Trophoblast cell (in vitro differentiated cells and primary cell): Measurements from ENCODE around the gene ZNF85. TPM values are rescaled to one million over a fixed set of nuclear protein-coding genes. Genes with fewer than 3 reads are reported as not detected.

Experiments used
- DNase-seq, 2 donors: peaks; one replicate each; pipeline ENCODE4 v3.0.0-alpha.2; 2016
- H2AFZ ChIP-seq: 2 replicates; pipeline ENCODE4 v1.6.1; 2013; ENCODE audit warnings: low read length, moderate library complexity, mild to moderate bottlenecking; ENCODE audit not compliant: insufficient read depth, poor library complexity
- H2AK5ac ChIP-seq: 2 replicates; pipeline ENCODE4 v1.6.1; 2013; ENCODE audit warnings: mild to moderate bottlenecking, low read length
- H2BK120ac ChIP-seq: 2 replicates; pipeline ENCODE4 v1.6.1; 2013; ENCODE audit warnings: low read length, mild to moderate bottlenecking, moderate library complexity; ENCODE audit not compliant: insufficient read depth, poor library complexity
- H2BK12ac ChIP-seq: 2 replicates; pipeline ENCODE4 v1.6.1; 2013; ENCODE audit warnings: mild to moderate bottlenecking, low read length, moderate library complexity
- H2BK5ac ChIP-seq: 2 replicates; pipeline ENCODE4 v1.6.1; 2013; ENCODE audit warnings: low read length, low read depth, moderate library complexity, mild to moderate bottlenecking; ENCODE audit not compliant: poor library complexity
- H3K14ac ChIP-seq: 2 replicates; pipeline ENCODE4 v1.6.1; 2013; ENCODE audit warnings: mild to moderate bottlenecking, low read length
- H3K18ac ChIP-seq: 2 replicates; pipeline ENCODE4 v1.6.1; 2013; ENCODE audit warnings: mild to moderate bottlenecking, low read length
- H3K23ac ChIP-seq: 2 replicates; pipeline ENCODE4 v1.6.1; 2013; ENCODE audit warnings: low read length
- H3K27ac ChIP-seq: 2 replicates; pipeline ENCODE4 v1.5.1; 2013; ENCODE audit warnings: low read depth, mild to moderate bottlenecking, inconsistent platforms, low read length, moderate library complexity
- H3K27me3 ChIP-seq: 2 replicates; pipeline ENCODE4 v1.6.1; 2013; ENCODE audit warnings: inconsistent platforms, mild to moderate bottlenecking, low read length, moderate library complexity; ENCODE audit not compliant: insufficient read depth
- H3K36me3 ChIP-seq, 2 experiments: 1 replicate in 1 of 2; 2 replicates in 1 of 2; pipeline ENCODE4 v1.6.1; 2013; ENCODE audit warnings: low read length in 2 of 2, mild to moderate bottlenecking in 2 of 2, moderate library complexity in 1 of 2; ENCODE audit not compliant: insufficient read depth in 2 of 2, control insufficient read depth in 1 of 2
- H3K4ac ChIP-seq: 2 replicates; pipeline ENCODE4 v1.6.1; 2013; ENCODE audit warnings: low read depth, mild to moderate bottlenecking, low read length, moderate library complexity
- H3K4me1 ChIP-seq, 2 experiments: 1 replicate in 1 of 2; 2 replicates in 1 of 2; pipeline ENCODE4 v1.6.1; 2013; ENCODE audit warnings: low read length in 2 of 2, mild to moderate bottlenecking in 2 of 2, moderate library complexity in 1 of 2; ENCODE audit not compliant: insufficient read depth in 2 of 2, control insufficient read depth in 1 of 2
- H3K4me2 ChIP-seq: 2 replicates; pipeline ENCODE4 v1.6.1; 2013; ENCODE audit warnings: inconsistent platforms, mild to moderate bottlenecking, low read length, moderate library complexity
- H3K4me3 ChIP-seq: 2 replicates; pipeline ENCODE4 v1.5.1; 2013; ENCODE audit warnings: mild to moderate bottlenecking, low read depth, low read length, inconsistent platforms
- H3K79me1 ChIP-seq: one replicate; pipeline ENCODE4 v1.6.1; 2013; ENCODE audit warnings: low read length
- H3K79me2 ChIP-seq: 2 replicates; pipeline ENCODE4 v1.6.1; 2013; ENCODE audit warnings: low read length, mild to moderate bottlenecking; ENCODE audit not compliant: control insufficient read depth, insufficient read depth, poor library complexity
- H3K9ac ChIP-seq: 2 replicates; pipeline ENCODE4 v1.6.1; 2013; ENCODE audit warnings: mild to moderate bottlenecking, low read length
- H3K9me3 ChIP-seq: 2 replicates; pipeline ENCODE4 v1.6.1; 2013; ENCODE audit warnings: low read depth, mild to moderate bottlenecking, control low read depth, inconsistent platforms, low read length; ENCODE audit not compliant: insufficient read depth
- H4K12ac ChIP-seq: 2 replicates; pipeline ENCODE4 v1.6.1; 2013; ENCODE audit warnings: low read depth, mild to moderate bottlenecking, low read length, moderate library complexity
- H4K8ac ChIP-seq: 2 replicates; pipeline ENCODE4 v1.6.1; 2013; ENCODE audit warnings: low read depth, mild to moderate bottlenecking, low read length, moderate library complexity
- H4K91ac ChIP-seq: one replicate; pipeline ENCODE4 v1.6.1; 2013; ENCODE audit warnings: low read depth, mild to moderate bottlenecking, low read length, moderate library complexity
- WGBS: extraction: QIAGEN DNeasy Blood & Tissue Kit; methylation state at CpG from one replicate; pipeline ENCODE4 v1.1.7; 2013; ENCODE audit warnings: missing lambda C conversion rate; ENCODE audit not compliant: insufficient read length, insufficient coverage; ENCODE audit errors: extremely low coverage; 5-methylcytosine and 5-hydroxymethylcytosine counted together
- polyA plus RNA-seq: library from polyadenylated mRNA; stranded (reverse); fragments of 200-250 nt; gene quantifications from 2 replicates; pipeline ENCODE4 v1.2.3, GENCODE V29; 2013

The ZNF85 gene
- polyA plus RNA-seq: 13.5 and 13.7 TPM in 2 replicates

DNA sequence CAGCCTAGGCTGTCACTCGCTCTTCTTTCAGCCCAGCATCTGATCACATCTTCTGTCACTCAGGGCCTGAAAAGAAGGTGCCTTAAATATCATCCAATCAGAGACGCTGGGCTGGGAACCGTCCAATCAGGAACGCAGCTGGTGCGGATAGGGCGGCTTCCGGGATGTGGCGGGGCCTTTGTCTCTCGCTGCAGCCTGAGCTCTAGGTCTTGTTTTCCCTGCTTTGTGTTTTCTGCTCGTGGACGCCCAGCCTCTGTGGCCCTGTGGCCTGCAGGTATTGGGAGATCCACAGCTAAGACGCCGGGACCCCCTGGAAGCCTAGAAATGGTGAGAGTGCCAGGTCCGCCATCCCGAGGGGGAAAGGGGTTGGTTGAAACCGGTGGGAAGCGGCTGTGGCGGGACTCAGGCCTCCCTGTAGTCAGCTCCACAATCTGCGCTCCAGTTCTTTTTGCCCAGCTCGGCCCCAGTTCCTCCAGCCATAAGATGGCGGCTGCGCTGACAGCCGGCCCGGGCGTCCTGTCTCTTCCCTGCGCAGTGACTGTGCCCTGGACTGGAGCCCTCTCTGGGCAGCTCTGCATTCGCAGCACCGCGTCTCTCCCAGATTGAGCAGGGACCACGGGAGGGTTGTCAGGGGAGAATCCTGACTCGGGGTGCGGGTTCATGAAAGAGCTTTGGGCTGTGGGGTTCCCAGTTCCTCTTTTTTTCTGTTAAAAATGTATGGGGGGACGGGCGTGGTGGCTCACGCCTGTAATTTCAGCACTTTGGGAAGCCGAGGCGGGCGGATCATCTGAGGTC, at the start of gene ZNF85:
TSS of gene ZNF85 (plus strand) at position 175 of the 795 bp plus-strand sequence. CDS start at position 325, 150 bp downstream.
- no CpG with 5 or more reads among the region's 38 CpGs for WGBS
- Histone ChIP-seq H3K9ac (peak within 1 kb of the TSS; percentile 93), H4K8ac (peak within 1 kb of the TSS; percentile 97), H2BK12ac (no peak within 1 kb of the TSS), H3K23ac (no peak within 1 kb of the TSS), H3K36me3 (peaks cover 1 to 4% of the 10 kb centered on the region in 2 experiments), H3K79me1 (peaks cover 4% of the 10 kb centered on the region), H2AFZ (peak within 1 kb of the TSS; percentile 95), H2BK5ac (peak within 1 kb of the TSS; percentile 88), H4K91ac (peak within 1 kb of the TSS; percentile 92), H3K9me3 (no peaks in the 10 kb centered on the region), H3K27me3 (no peaks in the 10 kb centered on the region), H3K27ac (peak within 1 kb of the TSS; percentile 92), H3K18ac (peak within 1 kb of the TSS; percentile 88), H2BK120ac (peak within 1 kb of the TSS; percentile 44), H2AK5ac (no peak within 1 kb of the TSS), H3K79me2 (peaks cover 2% of the 10 kb centered on the region), H3K4ac (peak within 1 kb of the TSS; percentile 76), H4K12ac (peak within 1 kb of the TSS; percentile 90), H3K14ac (peak within 1 kb of the TSS; percentile 93), H3K4me1 (no peaks in the 10 kb centered on the region), H3K4me2 (peak within 1 kb of the TSS; percentile 79), H3K4me3 (peak within 1 kb of the TSS; percentile 87)
- peak; percentile 87 to 91 for DNase-seq

GRCh38 chr19:20879501-20879900, 43.5 kb upstream of the ZNF85 start:
- DNase-seq: no peak
- H2BK120ac ChIP-seq: no peak overlapping the region
- no peak overlapping the region for H2BK12ac ChIP-seq
- no peak overlapping the region for H3K23ac ChIP-seq
- H3K18ac ChIP-seq: no peak overlapping the region
- no peak overlapping the region for H4K8ac ChIP-seq
- WGBS: no CpG with 5 or more reads among the region's 1 CpG
- no peak overlapping the region for H3K4me3 ChIP-seq
- H3K79me1 ChIP-seq: no peaks in the 10 kb centered on the region
- no peak overlapping the region for H3K9ac ChIP-seq
- H4K12ac ChIP-seq: no peak overlapping the region
- H2AK5ac ChIP-seq: no peak overlapping the region
- no peak overlapping the region for H3K4ac ChIP-seq
- no peaks in the 10 kb centered on the region for H3K36me3 ChIP-seq
- H3K79me2 ChIP-seq: no peaks in the 10 kb centered on the region
- H4K91ac ChIP-seq: no peak overlapping the region
- H3K4me1 ChIP-seq: no peaks in the 10 kb centered on the region
- H3K4me2 ChIP-seq: no peak overlapping the region
- H3K14ac ChIP-seq: no peak overlapping the region
- no peak overlapping the region for H2AFZ ChIP-seq
- peaks cover 35% of the 10 kb centered on the region for H3K9me3 ChIP-seq
- no peak overlapping the region for H2BK5ac ChIP-seq
- H3K27me3 ChIP-seq: no peaks in the 10 kb centered on the region
- H3K27ac ChIP-seq: no peak overlapping the region

- H3K9ac ChIP-seq: no peak overlapping the region
- no peaks in the 10 kb centered on the region for H3K27me3 ChIP-seq
- H2BK120ac ChIP-seq: no peak overlapping the region
- H3K4me1 ChIP-seq: no peaks in the 10 kb centered on the region
- no peak overlapping the region for H4K8ac ChIP-seq
- no peak overlapping the region for H2BK5ac ChIP-seq
- no peak overlapping the region for H2AK5ac ChIP-seq
- H2AFZ ChIP-seq: no peak overlapping the region
- no peak overlapping the region for H3K4me3 ChIP-seq
- no peak for DNase-seq
- no peak overlapping the region for H3K23ac ChIP-seq
- H3K79me2 ChIP-seq: no peaks in the 10 kb centered on the region
- no peaks in the 10 kb centered on the region for H3K36me3 ChIP-seq
- no peaks in the 10 kb centered on the region for H3K79me1 ChIP-seq
- no peak overlapping the region for H4K91ac ChIP-seq
- H4K12ac ChIP-seq: no peak overlapping the region
- H3K27ac ChIP-seq: no peak overlapping the region
- no CpG with 5 or more reads among the region's 3 CpGs for WGBS
- peaks cover 28% of the 10 kb centered on the region for H3K9me3 ChIP-seq
- H3K18ac ChIP-seq: no peak overlapping the region
- no peak overlapping the region for H3K14ac ChIP-seq
- H3K4me2 ChIP-seq: no peak overlapping the region
- H3K4ac ChIP-seq: no peak overlapping the region
- H2BK12ac ChIP-seq: no peak overlapping the region
Observed at GRCh38 chr19:20912973-20913372, 10.1 kb upstream of the ZNF85 start.

DNA sequence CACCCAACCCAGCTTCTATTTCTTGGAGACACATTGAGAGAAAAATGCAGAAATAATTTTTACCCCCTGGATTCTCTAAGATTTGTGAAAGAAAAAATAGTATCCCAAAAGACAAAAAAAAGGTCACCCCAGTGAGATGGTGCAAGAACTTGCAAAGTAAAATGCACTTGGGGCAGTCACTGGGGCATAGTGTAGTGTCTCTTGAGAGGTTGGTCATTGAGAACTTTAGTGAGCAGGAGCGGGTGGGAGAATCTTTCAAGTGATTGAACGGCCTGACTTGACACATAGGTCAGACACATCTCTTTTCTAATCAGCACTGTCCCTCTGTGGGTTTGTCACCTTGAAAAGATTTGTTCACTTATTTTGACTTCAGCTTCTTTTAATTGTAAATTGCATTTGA, 2.4 kb downstream of the ZNF85 start:
- Histone ChIP-seq H3K9me3 (no peaks in the 10 kb centered on the region), H3K36me3 (peaks cover 5 to 9% of the 10 kb centered on the region in 2 experiments), H2BK120ac (no peak overlapping the region), H3K23ac (no peak overlapping the region), H2BK12ac (no peak overlapping the region), H3K79me1 (peaks cover 4% of the 10 kb centered on the region), H4K8ac (no peak overlapping the region), H2AK5ac (no peak overlapping the region), H4K12ac (no peak overlapping the region), H3K4ac (no peak overlapping the region), H3K79me2 (peaks cover 2% of the 10 kb centered on the region), H2AFZ (no peak overlapping the region), H3K14ac (no peak overlapping the region), H2BK5ac (no peak overlapping the region), H3K4me1 (no peaks in the 10 kb centered on the region), H3K9ac (no peak overlapping the region), H3K4me2 (no peak overlapping the region), H3K27ac (no peak overlapping the region), H3K18ac (no peak overlapping the region), H3K4me3 (no peak overlapping the region), H4K91ac (no peak overlapping the region), H3K27me3 (no peaks in the 10 kb centered on the region)
- DNase-seq: no peak
- no CpG with 5 or more reads among the region's 2 CpGs for WGBS
